GM12891 (cell line): ENCODE results near the gene PRM1.

Source experiments
- PAX5 ChIP-seq: IDR thresholded peaks from 2 replicates; pipeline ENCODE4 v1.6.1; 2011; ENCODE audit warnings: low read length, moderate library complexity, mild to moderate bottlenecking; ENCODE audit not compliant: insufficient read depth, severe bottlenecking
- POLR2A ChIP-seq: IDR thresholded peaks from 2 replicates; pipeline ENCODE4 v1.6.1; 2011; ENCODE audit warnings: low read depth, low read length, control low read depth
- POLR2AphosphoS5 ChIP-seq: IDR thresholded peaks from 2 replicates; pipeline ENCODE4 v1.6.1; 2011; ENCODE audit warnings: low read depth, low read length, control low read depth
- POU2F2 ChIP-seq: IDR thresholded peaks from 2 replicates; pipeline ENCODE4 v1.6.1; 2011; ENCODE audit warnings: low read depth, mild to moderate bottlenecking, control low read depth, low read length, moderate library complexity
- SPI1 ChIP-seq: IDR thresholded peaks from 2 replicates; pipeline ENCODE4 v1.6.1; 2011; ENCODE audit warnings: low read depth, low read length, control low read depth
- TAF1 ChIP-seq: IDR thresholded peaks from 2 replicates; pipeline ENCODE4 v1.6.1; 2011; ENCODE audit warnings: low read depth, low read length, control low read depth

DNA sequence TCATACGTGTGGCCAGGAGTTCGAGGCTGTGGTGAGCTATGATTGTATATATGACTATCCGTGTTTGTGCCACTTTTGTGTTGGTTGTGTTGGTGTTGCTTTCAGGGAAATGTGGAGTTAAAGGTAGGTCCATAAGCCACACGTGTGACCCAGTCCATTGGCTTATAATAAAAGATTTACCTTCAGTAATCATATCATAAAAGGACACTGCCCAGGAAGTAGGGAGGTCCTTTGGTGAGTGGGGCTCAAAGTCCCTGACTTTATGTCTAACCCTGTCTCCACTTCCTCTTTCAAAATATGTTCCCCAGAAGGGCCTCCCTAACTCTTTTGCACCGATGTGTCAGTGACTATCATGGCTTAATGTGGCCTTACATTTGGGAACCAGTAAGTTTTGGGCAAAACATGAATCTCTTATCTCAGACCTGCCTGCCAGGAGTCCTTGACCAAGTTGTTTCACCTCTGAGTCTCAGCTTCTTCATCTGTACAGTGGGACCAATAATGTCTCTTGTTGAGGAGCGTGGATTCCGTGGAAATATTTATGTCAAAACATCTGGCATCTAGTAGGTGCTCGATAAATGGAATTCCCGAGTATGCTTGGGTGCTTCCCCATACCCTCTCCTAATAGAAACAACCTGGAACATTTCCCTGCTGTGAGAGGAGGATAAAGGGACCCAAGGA lies 16.8 kb downstream of the PRM1 start:
- TF ChIP-seq POLR2AphosphoS5 = no peak
- no peak for TF ChIP-seq POLR2A
- no peak for TF ChIP-seq TAF1
- TF ChIP-seq POU2F2 = no peak
- peak; percentile 91 for TF ChIP-seq SPI1
- TF ChIP-seq PAX5 = no peak
